KOPT-K1 (cell line): ENCODE data around the gene DLEC1.

Experiments
- H3K27ac ChIP-seq: fragments of 200-600 bp; sonication (generic); 2 replicates; pipeline ENCODE4 v1.5.1; 2016; ENCODE audit warnings: antibody characterized with exemption, mild to moderate bottlenecking, low read depth, low read length; ENCODE audit not compliant: poor library complexity, severe bottlenecking
- H3K36me3 ChIP-seq: fragments of 200-600 bp; sonication (generic); 2 replicates; pipeline ENCODE4 v1.5.1; 2017; ENCODE audit warnings: antibody characterized with exemption, mild to moderate bottlenecking, low read length, moderate library complexity; ENCODE audit not compliant: insufficient read depth
- H3K9me3 ChIP-seq: fragments of 200-600 bp; sonication (generic); 2 replicates; pipeline ENCODE4 v1.5.1; 2017; ENCODE audit warnings: antibody characterized with exemption, low read length, mild to moderate bottlenecking; ENCODE audit not compliant: insufficient read depth, poor library complexity, severe bottlenecking

The DLEC1 gene

GRCh38 chr3:38108649-38109579 lies 69.9 kb downstream of the DLEC1 start:
- no peaks in the 10 kb centered on the region for H3K36me3 ChIP-seq
- no peak overlapping the region for H3K27ac ChIP-seq
- peaks cover 17% of the 10 kb centered on the region for H3K9me3 ChIP-seq

GRCh38 chr3:38109580-38110313 lies 70.7 kb downstream of the DLEC1 start:
- H3K36me3 ChIP-seq = no peaks in the 10 kb centered on the region
- peaks cover 9% of the 10 kb centered on the region for H3K9me3 ChIP-seq
- no peak overlapping the region for H3K27ac ChIP-seq

DNA sequence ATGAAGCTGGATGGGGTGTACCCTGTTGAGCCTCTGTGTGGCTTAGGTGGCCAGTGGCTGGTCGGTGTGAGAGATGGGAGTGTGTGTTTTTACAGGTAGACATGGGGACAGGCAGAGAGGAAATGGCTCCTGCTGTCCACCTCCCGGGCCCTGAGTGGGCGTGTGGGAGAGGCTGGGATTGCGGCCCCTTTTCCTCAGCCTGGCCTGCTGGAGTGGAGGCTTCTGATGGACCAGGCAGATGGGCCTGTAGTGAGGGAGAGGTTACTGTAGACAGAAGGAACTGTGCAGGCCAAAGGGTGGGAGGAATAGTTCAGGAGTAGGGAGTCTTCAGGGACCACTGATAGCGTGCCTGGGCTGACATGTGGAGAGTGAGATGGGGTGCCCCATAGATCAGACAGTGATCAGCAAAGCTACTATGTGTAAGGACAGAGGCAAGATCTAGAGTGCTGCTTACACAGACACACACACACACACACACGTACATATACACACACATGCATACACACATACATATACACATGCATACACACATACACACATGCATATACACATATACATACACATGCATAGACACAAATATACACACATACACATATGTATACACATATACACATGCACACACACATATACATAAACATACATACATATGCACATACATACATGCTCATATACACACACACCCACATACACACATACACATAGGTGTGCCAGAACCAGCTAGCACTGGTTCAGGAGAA lies 71.5 kb downstream of the DLEC1 start:
- Histone ChIP-seq H3K9me3 (peaks cover 3% of the 10 kb centered on the region), H3K36me3 (no peaks in the 10 kb centered on the region), H3K27ac (no peak overlapping the region)

DNA sequence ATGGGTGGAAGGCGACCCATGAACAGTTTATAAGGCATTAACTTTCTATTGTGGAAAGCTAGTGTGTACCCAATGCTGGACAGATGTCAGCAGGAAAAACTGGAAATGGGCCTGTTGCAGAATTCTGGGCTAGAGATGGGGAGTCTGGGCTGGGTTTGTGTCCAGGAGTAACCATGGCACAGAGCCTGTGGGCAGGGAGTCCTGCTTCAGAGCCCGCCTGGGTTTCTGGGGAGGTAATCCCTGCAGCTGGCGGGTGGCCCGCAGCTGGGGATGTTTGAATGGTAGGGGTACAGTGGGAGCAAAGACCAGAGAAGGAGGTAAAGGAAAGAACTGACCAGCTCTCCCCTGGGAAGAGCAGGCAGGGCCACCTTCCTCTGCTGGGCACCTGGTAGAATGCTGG lies 72.2 kb downstream of the DLEC1 start:
- Histone ChIP-seq H3K9me3 (no peaks in the 10 kb centered on the region), H3K27ac (no peak overlapping the region), H3K36me3 (no peaks in the 10 kb centered on the region)

GRCh38 chr3:38111696-38112377 lies 72.8 kb downstream of the DLEC1 start:
- H3K36me3 ChIP-seq = no peaks in the 10 kb centered on the region
- no peak overlapping the region for H3K27ac ChIP-seq
- H3K9me3 ChIP-seq = no peaks in the 10 kb centered on the region

DNA sequence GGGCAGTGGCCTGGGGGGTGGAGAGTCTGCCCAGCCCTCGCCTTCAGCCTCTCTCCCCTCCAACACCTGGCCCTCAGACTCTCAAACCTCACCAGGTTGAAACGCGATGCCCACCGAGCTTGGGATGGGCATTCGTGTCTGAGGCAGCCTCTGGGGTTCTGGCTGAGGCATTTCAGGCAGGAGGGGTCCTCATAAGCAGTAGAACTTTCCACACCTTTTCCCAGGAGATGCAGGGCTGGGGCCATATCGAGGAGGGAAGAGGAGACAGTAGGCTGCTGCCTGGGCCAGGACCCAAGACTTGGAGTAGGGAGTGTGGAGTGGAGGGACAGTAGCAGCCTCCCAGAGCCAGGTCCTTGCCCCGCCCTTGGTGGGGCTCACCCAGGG lies 73.4 kb downstream of the DLEC1 start:
- H3K27ac ChIP-seq = no peak overlapping the region

DNA sequence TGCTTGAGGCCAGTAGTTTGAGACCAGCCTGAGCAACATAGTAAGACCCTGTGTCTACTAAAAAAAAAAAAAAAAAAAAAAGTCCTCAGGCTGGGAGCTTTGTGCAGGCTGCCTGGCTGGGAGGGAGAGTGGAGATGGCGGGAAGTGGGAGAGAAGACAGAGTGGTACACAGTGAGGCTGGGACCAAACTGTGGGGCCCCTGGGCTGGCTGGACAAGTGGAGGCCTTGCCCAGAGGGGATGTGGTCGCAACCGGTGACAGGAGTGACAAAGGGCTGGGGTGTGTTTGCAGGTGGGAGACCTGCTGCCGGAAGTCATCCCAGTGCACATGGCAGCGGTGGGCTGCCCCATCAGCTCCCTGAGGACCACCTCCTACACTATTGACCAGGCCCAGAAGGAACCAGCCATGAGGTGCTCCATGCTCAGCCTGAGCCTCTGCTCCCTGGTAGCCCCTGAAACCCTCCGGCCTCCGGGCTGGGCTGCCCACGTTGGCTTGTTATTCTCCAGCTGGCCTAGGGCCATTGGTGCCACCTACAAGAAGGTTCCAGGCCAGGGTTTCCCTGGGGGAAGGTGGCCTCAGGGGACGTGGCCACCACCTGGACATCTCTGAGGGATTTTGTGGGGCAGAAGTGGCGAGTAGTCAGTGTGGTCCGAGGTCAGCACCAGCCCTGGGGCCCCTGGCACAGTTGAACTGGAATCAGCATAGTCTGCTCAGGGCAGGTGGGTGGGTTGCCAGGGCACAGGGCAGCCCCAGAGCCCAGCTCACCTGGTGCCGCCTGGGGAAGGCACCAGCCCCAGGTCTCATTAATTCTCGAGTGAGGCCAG lies 75.3 kb downstream of the DLEC1 start:
- Histone ChIP-seq H3K36me3 (peaks cover 4% of the 10 kb centered on the region), H3K9me3 (no peaks in the 10 kb centered on the region), H3K27ac (no peak overlapping the region)

More for the DNA sequence above, 73.4 kb downstream of the DLEC1 start:
- Histone ChIP-seq H3K36me3 (no peaks in the 10 kb centered on the region), H3K9me3 (no peaks in the 10 kb centered on the region)

DNA sequence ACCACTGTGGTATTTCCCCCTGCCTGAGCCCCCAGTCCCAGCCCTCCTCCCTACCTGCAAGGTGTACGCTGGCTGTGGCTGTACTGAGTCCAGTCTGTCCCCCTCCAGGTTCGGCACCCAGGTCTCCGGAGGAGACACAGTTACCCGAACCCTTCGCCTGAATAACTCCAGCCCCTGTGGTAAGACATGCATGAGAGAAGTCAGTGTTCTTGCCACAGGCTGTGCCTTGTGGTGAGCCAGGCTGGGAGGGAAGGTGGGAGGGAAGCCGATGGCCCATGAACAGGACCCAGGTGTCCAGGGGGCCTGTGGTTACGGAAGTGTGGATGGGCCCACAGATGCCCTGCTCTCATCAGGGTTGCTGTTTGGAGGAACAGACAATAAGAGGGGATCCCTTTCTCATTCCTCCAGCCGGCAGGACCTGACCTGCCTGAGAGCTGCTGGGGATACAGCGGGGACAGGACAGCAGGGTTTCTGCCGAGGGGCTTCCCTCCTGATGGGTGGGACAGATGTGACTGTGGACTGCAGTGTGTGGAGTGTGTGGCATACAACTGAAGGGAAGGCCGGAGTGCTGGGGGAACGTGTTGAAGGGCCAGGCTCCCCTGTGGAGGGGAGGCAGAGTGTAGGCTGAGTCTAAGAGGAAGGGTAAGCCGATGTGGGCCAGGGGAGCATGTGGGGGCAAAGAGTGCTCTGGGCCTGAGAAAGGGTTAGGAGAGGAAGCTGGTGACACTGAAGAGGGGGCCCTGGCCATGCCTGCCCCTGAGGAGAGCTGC lies 76.1 kb downstream of the DLEC1 start:
- no peak overlapping the region for H3K27ac ChIP-seq
- H3K36me3 ChIP-seq = peaks cover 12% of the 10 kb centered on the region
- no peaks in the 10 kb centered on the region for H3K9me3 ChIP-seq

DNA sequence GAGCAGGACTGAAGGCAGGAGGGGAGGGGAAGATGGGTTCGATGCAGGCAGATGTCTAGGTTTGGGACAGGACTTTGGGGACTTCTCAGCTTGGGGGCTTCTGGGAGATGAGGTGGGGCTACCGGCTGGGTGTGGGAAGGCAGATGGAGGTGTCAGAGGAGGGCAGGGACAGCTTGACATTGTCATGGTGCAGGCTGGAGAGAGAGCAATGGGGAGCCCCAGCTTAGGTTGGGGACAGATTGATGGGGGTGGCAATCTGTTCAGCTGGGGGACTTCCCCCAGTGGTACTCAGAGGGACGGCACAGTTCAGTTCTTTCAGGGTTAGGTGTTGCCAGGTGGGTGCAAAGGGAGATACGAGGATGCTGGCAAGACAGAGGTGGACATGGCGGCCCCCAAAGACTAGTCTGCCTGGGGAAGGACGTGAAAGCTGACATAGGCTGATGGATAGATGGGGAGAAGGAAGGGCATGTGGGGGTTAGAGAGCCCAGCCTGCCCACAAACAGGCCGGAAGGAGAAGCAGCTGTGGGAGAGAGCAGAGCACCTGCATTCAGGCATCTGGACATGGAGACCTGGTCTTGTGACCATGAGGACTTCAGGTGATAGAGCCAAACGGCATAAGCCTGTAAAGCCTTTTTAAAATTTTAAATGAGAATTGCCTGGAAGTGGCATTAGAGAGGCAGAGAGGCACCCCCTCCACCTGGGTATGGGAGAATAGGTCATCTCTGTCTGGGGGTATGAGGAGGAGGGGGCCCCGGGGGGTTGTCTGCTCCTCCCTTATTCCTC lies 76.8 kb downstream of the DLEC1 start:
- Histone ChIP-seq H3K9me3 (no peaks in the 10 kb centered on the region), H3K27ac (no peak overlapping the region), H3K36me3 (peaks cover 19% of the 10 kb centered on the region)

- no peaks in the 10 kb centered on the region for H3K9me3 ChIP-seq
- H3K36me3 ChIP-seq = peaks cover 27% of the 10 kb centered on the region
- no peak overlapping the region for H3K27ac ChIP-seq
Observed at GRCh38 chr3:38116471-38117162, 77.6 kb downstream of the DLEC1 start.

DNA sequence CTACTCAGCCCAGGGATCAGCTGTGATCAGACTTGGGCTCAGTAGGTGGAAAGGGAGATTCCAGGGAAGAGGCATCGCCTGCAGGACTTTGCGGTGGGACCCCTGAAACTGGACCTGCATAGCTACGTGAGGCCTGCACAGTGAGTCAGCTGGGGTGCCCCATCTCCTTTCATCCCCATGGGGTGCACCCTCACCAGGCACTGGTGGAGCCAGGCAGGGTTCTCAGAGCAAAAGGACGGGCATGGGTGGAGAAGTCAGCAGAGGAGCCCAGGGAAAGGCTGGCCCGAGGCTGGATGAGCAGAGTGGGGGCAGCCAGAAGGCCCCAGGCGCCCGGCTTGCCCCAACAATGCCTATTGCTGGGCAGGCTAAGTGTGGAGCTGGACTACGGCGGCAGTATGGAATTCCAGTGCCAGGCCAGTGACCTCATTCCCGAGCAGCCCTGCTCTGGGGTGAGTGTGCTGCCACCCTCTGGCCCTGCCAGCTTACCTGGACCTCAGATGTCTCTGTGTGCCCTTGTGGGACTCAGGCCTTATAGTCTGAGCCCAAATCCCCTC lies 78.2 kb downstream of the DLEC1 start:
- Histone ChIP-seq H3K9me3 (no peaks in the 10 kb centered on the region), H3K36me3 (peaks cover 34% of the 10 kb centered on the region), H3K27ac (no peak overlapping the region)

GRCh38 chr3:38117748-38118420 lies 78.9 kb downstream of the DLEC1 start:
- H3K9me3 ChIP-seq = no peaks in the 10 kb centered on the region
- no peak overlapping the region for H3K27ac ChIP-seq
- peaks cover 40% of the 10 kb centered on the region for H3K36me3 ChIP-seq
